T-helper 17 cell (primary cell): ENCODE measurements around the gene ATOX1. TPM values are rescaled to one million over a fixed set of nuclear protein-coding genes. Genes with fewer than 3 reads are reported as not detected.

Source experiments
- ATAC-seq: fragments of 150-1000 bp; cut with Tn5 transposase; 2 replicates; pipeline ENCODE4 v1.10.0; 2021; ENCODE audit warnings: mild to moderate bottlenecking, moderate library complexity
- DNase-seq, 3 donors: peaks; one replicate each; pipeline versions ENCODE4 v3.0.0 to v3.0.0-alpha.2; 2020 to 2021
- H3K9me3 ChIP-seq: one replicate; pipeline ENCODE4 v1.7.0; 2013; ENCODE audit warnings: low read length, mild to moderate bottlenecking; ENCODE audit not compliant: control insufficient read depth, poor library complexity, severe bottlenecking
- H3K27ac Mint-ChIP-seq: one replicate; pipeline ENCODE4 v1.8.0; 2022; ENCODE audit warnings: mild to moderate bottlenecking, moderate library complexity, mixed read lengths
- H3K27me3 Mint-ChIP-seq: one replicate; pipeline ENCODE4 v1.8.0; 2022; ENCODE audit warnings: mixed read lengths
- H3K36me3 Mint-ChIP-seq: one replicate; pipeline ENCODE4 v1.8.0; 2022; ENCODE audit warnings: low read depth, mixed read lengths
- H3K4me1 Mint-ChIP-seq: one replicate; pipeline ENCODE4 v1.8.0; 2022; ENCODE audit warnings: mild to moderate bottlenecking, mixed read lengths
- H3K4me3 Mint-ChIP-seq: one replicate; pipeline ENCODE4 v1.8.0; 2022; ENCODE audit warnings: mild to moderate bottlenecking, moderate library complexity, mixed read lengths
- total RNA-seq, 4 donors: library from RNA in 2 of 4; stranded (reverse) in 2 of 4; gene quantifications; one replicate each; pipeline ENCODE4 v1.2.3 and lab custom pipeline; 2022 to 2026

ATOX1 gene
- total RNA-seq, 2 donors from 2014 or later: 24.3 to 26.1 TPM

DNA sequence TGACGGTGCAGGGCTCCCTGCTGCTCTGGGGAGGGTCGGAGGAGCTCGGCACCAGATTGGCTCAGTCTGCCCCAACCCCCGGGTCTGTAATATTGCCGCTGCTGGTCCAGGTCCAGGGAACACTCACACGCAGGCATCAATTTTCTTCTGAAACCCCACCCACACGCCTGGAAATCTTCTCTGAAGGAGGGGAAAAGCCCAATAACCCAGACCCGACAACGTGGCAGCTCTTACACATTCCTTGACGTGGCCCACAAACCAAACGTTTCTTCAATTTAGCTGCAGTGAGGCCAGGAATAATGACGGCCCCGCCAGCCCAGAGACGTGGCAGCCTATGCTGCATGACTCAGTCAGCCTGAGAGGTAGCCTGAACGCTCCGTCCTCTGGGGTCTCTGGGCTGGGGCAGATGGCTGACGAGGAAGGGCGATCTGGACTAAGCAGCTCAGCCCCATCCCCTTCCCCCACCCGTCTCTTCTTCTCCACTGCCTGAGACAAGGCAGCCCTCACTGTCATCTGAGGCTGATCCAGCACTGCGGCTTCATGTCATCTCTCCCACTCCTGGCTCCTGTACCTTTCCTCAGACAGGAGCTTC, 61.9 kb downstream of the ATOX1 start:
- Mint-ChIP-seq H3K4me3 (no peak overlapping the region), H3K36me3 (peaks cover 5% of the 10 kb centered on the region), H3K4me1 (peaks cover 5% of the 10 kb centered on the region), H3K27ac (no peak overlapping the region), H3K27me3 (peaks cover 27% of the 10 kb centered on the region)
- no peaks in the 10 kb centered on the region for H3K9me3 ChIP-seq
- ATAC-seq: no peak
- no peak for DNase-seq

DNA sequence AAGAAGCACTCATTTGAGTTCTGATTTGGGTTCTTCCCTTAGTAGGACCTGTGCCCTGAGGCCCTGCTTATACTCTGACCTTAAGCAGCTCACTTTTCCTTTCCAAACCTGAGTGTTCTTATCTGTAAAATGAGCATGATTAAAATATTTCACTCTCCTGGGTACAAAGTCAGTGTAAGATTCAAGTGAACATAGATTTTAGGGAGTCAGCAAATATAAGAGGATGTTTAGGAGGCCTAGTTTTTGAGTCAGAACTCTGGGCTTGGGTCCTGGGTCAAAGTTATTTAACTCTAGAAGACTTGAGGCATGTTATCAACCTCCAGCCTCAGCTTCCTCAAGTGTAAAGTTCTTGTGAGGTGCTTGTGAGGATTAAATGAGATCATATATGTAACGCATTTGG, 63.0 kb downstream of the ATOX1 start:
- H3K27ac Mint-ChIP-seq: no peak overlapping the region
- H3K9me3 ChIP-seq: no peaks in the 10 kb centered on the region
- ATAC-seq (no peak), DNase-seq (no peak)
- peaks cover 3% of the 10 kb centered on the region for H3K4me1 Mint-ChIP-seq
- H3K27me3 Mint-ChIP-seq: peaks cover 33% of the 10 kb centered on the region
- no peak overlapping the region for H3K4me3 Mint-ChIP-seq
- H3K36me3 Mint-ChIP-seq: peaks cover 4% of the 10 kb centered on the region

DNA sequence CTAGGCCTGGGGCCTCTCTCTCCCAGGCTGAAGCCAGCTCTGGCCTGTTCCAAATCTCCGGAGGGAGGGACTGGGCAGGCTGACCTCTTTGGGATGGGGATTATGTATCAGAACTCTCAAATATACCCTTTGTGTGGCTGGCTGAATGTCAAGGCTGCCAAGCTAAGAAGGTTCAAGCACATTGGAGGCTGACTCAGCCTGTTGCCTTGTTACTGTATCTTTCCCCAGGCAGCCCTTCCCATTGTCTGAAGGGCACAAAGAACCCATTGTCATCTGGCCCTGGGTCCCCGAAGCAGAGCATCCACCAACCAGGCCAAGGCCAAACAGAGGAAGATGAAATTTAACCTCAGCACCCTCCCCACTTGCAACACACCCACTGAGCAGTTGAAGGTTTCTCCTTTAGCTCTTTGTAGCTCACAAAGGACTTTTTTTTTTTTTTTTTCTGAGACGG, 64.4 kb downstream of the ATOX1 start:
- DNase-seq (no peak), ATAC-seq (no peak)
- Mint-ChIP-seq H3K36me3 (peaks cover 4% of the 10 kb centered on the region), H3K27ac (no peak overlapping the region), H3K27me3 (peaks cover 31% of the 10 kb centered on the region), H3K4me3 (no peak overlapping the region), H3K4me1 (no peaks in the 10 kb centered on the region)
- H3K9me3 ChIP-seq: no peaks in the 10 kb centered on the region

Other genes starting within 250 kb of the ATOX1 start
- not detected for gene FAT2, start 167.3 kb downstream of the ATOX1 start, total RNA-seq
- gene SPARC, start 71.7 kb downstream of the ATOX1 start, total RNA-seq: 100 to 1,000 TPM in 1 of 2 donors, 10 to 100 TPM in 1; 12.5 to 494 TPM
- 100 to 1,000 TPM; 115 to 117 TPM for gene G3BP1, start 13.3 kb upstream of the ATOX1 start, total RNA-seq
- gene GLRA1, start 166.2 kb upstream of the ATOX1 start, total RNA-seq: not detected